SK-N-SH (cell line): ENCODE data around the gene TTC23L. TPM values are rescaled to one million over a fixed set of nuclear protein-coding genes. Genes with fewer than 3 reads are reported as not detected.

Experiments used
- CTCF ChIA-PET: fragments of 300-600, 350-600 bp; formaldehyde crosslinking; extraction: SDS; loops from one replicate; lab custom pipeline; 2021; lab: Yijun Ruan, JAX
- POLR2A ChIA-PET: fragments of 350-600 bp; sonication (Branson Sonifier 250); formaldehyde crosslinking; extraction: SDS; loops from one replicate; lab custom pipeline; 2020; ENCODE audit warnings: antibody characterized with exemption, inconsistent platforms; lab: Yijun Ruan, JAX
- DNase-seq: peaks from one replicate; pipeline ENCODE4 v3.0.0; 2012
- H2AFZ ChIP-seq: fragments of 200-600 bp; sonication (generic); 2 replicates; pipeline ENCODE4 v1.8.1; 2016; ENCODE audit warnings: antibody characterized with exemption, mild to moderate bottlenecking, low read depth
- H3F3A ChIP-seq: fragments of 200-600 bp; sonication (generic); replicated peaks from 2 replicates; pipeline ENCODE3; 2016; ENCODE audit warnings: antibody characterized with exemption, mild to moderate bottlenecking; ENCODE audit not compliant: insufficient read depth
- H3K27ac ChIP-seq, 2 experiments: fragments of 200-500 bp in 1 of 2; fragments of 200-600 bp in 1 of 2; sonication (Bioruptor generic) in 1 of 2; sonication (generic), shearing (Covaris generic) in 1 of 2; 2 replicates each; pipeline versions ENCODE4 v1.5.1 to v1.6.1; 2014 to 2016; ENCODE audit warnings: low read depth in 2 of 2, inconsistent platforms in 1 of 2, low read length in 1 of 2, mild to moderate bottlenecking in 1 of 2, mixed read lengths in 1 of 2
- H3K27me3 ChIP-seq: fragments of 200-600 bp; sonication (generic), shearing (Covaris generic); 2 replicates; pipeline ENCODE4 v1.6.1; 2016; ENCODE audit warnings: mixed run types; ENCODE audit not compliant: insufficient read depth
- H3K36me3 ChIP-seq, 2 experiments: fragments of 200-500 bp in 1 of 2; fragments of 200-600 bp in 1 of 2; sonication (Bioruptor generic) in 1 of 2; sonication (generic) in 1 of 2; replicated peaks in 1 of 2; 2 replicates each; pipeline versions ENCODE3 to v1.5.1; 2014 to 2016; ENCODE audit warnings: low read length in 1 of 2, mild to moderate bottlenecking in 1 of 2; ENCODE audit not compliant: insufficient read depth in 2 of 2, control insufficient read depth in 1 of 2
- H3K4me1 ChIP-seq, 2 experiments: fragments of 200-500 bp in 1 of 2; fragments of 200-600 bp in 1 of 2; sonication (Bioruptor generic) in 1 of 2; sonication (generic), shearing (Covaris generic) in 1 of 2; 2 replicates each; pipeline versions ENCODE4 v1.5.1 to v1.6.1; 2014 to 2016; ENCODE audit warnings: low read depth in 1 of 2, low read length in 1 of 2, mixed run types in 1 of 2; ENCODE audit not compliant: insufficient read depth in 2 of 2, control insufficient read depth in 1 of 2
- H3K4me2 ChIP-seq: fragments of 200-600 bp; sonication (generic), shearing (Covaris generic); 2 replicates; pipeline ENCODE4 v1.6.1; 2017; ENCODE audit warnings: mixed run types
- H3K4me3 ChIP-seq, 2 experiments: fragments of 200-500 bp in 1 of 2; fragments of 200-600 bp in 1 of 2; sonication (Bioruptor generic) in 1 of 2; sonication (generic), shearing (Covaris generic) in 1 of 2; 2 replicates each; pipeline versions ENCODE4 v1.5.1 to v1.8.1; 2014 to 2016; ENCODE audit warnings: low read depth in 2 of 2, inconsistent platforms in 1 of 2, low read length in 1 of 2, mild to moderate bottlenecking in 1 of 2, mixed read lengths in 1 of 2, moderate library complexity in 1 of 2
- H3K79me2 ChIP-seq: fragments of 200-600 bp; sonication (generic); 2 replicates; pipeline ENCODE4 v1.8.1; 2017; ENCODE audit warnings: mild to moderate bottlenecking; ENCODE audit not compliant: insufficient read depth
- H3K9ac ChIP-seq: fragments of 200-600 bp; sonication (generic); 2 replicates; pipeline ENCODE4 v1.6.1; 2017; ENCODE audit warnings: mixed run types
- H3K9me2 ChIP-seq: fragments of 200-600 bp; sonication (generic); 2 replicates; pipeline ENCODE4 v1.6.1; 2017; ENCODE audit warnings: mixed run types
- H3K9me3 ChIP-seq: fragments of 200-600 bp; sonication (generic); 2 replicates; pipeline ENCODE4 v1.6.1; 2017; ENCODE audit warnings: mixed run types, mild to moderate bottlenecking, moderate library complexity
- H4K20me1 ChIP-seq: fragments of 200-600 bp; sonication (generic); 2 replicates; pipeline ENCODE4 v1.6.1; 2017; ENCODE audit warnings: mild to moderate bottlenecking, mixed run types; ENCODE audit not compliant: insufficient read depth
- CHD2 ChIP-seq: fragments of 150-350 bp; IDR thresholded peaks from 2 replicates; pipeline ENCODE4 v1.6.1; 2018; ENCODE audit warnings: low read length; ENCODE audit not compliant: partially characterized antibody
- ELF1 ChIP-seq: IDR thresholded peaks from 2 replicates; pipeline ENCODE4 v1.4.0; 2012
- FOSL2 ChIP-seq: IDR thresholded peaks from 2 replicates; pipeline ENCODE4 v1.4.0; 2012; ENCODE audit warnings: low read depth, mild to moderate bottlenecking, moderate library complexity, borderline replicate concordance
- GABPA ChIP-seq: IDR thresholded peaks from 2 replicates; pipeline ENCODE4 v1.4.0; 2012; ENCODE audit warnings: low read depth, mild to moderate bottlenecking
- JUND ChIP-seq: IDR thresholded peaks from 2 replicates; pipeline ENCODE4 v1.4.0; 2012
- MAX ChIP-seq: IDR thresholded peaks from 2 replicates; pipeline ENCODE4 v1.4.0; 2012; ENCODE audit warnings: low read depth
- MXI1 ChIP-seq: IDR thresholded peaks from 2 replicates; pipeline ENCODE4 v1.6.1; 2012; ENCODE audit warnings: mild to moderate bottlenecking, low read depth, low read length, improper control_type of control experiment
- NRF1 ChIP-seq: IDR thresholded peaks from 2 replicates; pipeline ENCODE4 v1.6.1; 2012; ENCODE audit warnings: low read depth, mild to moderate bottlenecking, low read length
- REST ChIP-seq: IDR thresholded peaks from 2 replicates; pipeline ENCODE4 v1.6.1; 2012; ENCODE audit warnings: mild to moderate bottlenecking, low read depth, low read length, moderate library complexity
- SIN3A ChIP-seq: IDR thresholded peaks from 2 replicates; pipeline ENCODE4 v1.6.1; 2012; ENCODE audit warnings: low read depth, mild to moderate bottlenecking, low read length, moderate library complexity, borderline replicate concordance
- SMC3 ChIP-seq: IDR thresholded peaks from 2 replicates; pipeline ENCODE4 v1.6.1; 2012; ENCODE audit warnings: low read depth, low read length, improper control_type of control experiment
- TAF1 ChIP-seq: IDR thresholded peaks from 2 replicates; pipeline ENCODE4 v1.6.1; 2012; ENCODE audit warnings: low read depth, mild to moderate bottlenecking, low read length, moderate library complexity, borderline replicate concordance
- WGBS: methylation state at CpG from one replicate; pipeline ENCODE4 v1.1.6; 2017; ENCODE audit warnings: low lambda C conversion rate; 5-methylcytosine and 5-hydroxymethylcytosine counted together
- polyA plus RNA-seq, 3 experiments: library from polyadenylated mRNA; depleted of rRNA; stranded (reverse); fragments of >200 nt; gene quantifications; 2 replicates each; pipeline ENCODE4 v1.2.3, GENCODE V29; 2012
- TF ChIP-seq, protein P1 (sequence below): fragments of 200-600 bp; sonication (generic); IDR thresholded peaks from 2 replicates; pipeline ENCODE4 v1.6.1; 2017; ENCODE audit warnings: antibody characterized with exemption, mild to moderate bottlenecking, moderate library complexity
- TF ChIP-seq, protein P2 (sequence below): IDR thresholded peaks from 2 replicates; pipeline ENCODE4 v1.4.0; 2012; ENCODE audit warnings: low read depth, borderline replicate concordance

Gene TTC23L
- polyA plus RNA-seq, 1 of the 3 experiments (the other 2 are of a cell fraction) = 0.49 TPM

DNA sequence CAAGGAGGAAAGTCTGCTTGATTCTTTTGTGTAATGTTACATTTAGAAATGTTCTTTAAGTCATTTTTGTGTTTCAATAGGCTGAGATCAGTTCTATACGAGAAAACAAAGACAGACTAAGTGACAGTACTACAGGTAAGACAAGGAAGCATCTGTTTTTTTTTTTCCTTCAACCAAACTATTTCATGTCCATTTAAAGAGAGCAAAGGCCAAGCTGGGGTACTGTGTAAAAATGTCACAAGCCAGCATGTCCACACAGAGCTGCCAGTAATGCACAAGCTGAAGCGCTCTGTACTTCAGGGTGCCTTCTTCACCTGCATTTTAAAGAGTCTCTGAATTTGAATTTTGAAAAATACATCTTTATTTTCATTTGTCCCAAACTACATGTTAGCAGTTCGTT lies 20.2 kb upstream of the TTC23L start:
- Histone ChIP-seq H3K9ac (no peak overlapping the region), H3K27me3 (no peaks in the 10 kb centered on the region)
- POLR2A ChIA-PET = no interaction called here
- no peak for TF ChIP-seq MAX
- TF ChIP-seq, all 33 proteins: peak for 0
- Histone ChIP-seq H3K79me2 (peaks cover 3% of the 10 kb centered on the region; the same call in 1 of the 2 replicates), H3F3A (peaks cover 18% of the 10 kb centered on the region), H3K36me3 (peaks cover 37 to 85% of the 10 kb centered on the region in 2 experiments), H3K9me3 (no peaks in the 10 kb centered on the region), H4K20me1 (no peaks in the 10 kb centered on the region), H3K4me1 (no peaks in the 10 kb centered on the region), H3K4me2 (no peak overlapping the region), H2AFZ (no peak overlapping the region), H3K4me3 (no peak overlapping the region), H3K9me2 (no peaks in the 10 kb centered on the region), H3K27ac (no peak overlapping the region; a peak in 1 of 4 replicates)
- CTCF ChIA-PET = interaction anchor here (1.3 kb wide), 1 partner anchor 16 kb away, joined by 5 read pairs; no protein-coding TSS in a partner anchor
- WGBS = 83% methylated on average over 3 of the region's 3 CpGs
- no peak for DNase-seq

DNA sequence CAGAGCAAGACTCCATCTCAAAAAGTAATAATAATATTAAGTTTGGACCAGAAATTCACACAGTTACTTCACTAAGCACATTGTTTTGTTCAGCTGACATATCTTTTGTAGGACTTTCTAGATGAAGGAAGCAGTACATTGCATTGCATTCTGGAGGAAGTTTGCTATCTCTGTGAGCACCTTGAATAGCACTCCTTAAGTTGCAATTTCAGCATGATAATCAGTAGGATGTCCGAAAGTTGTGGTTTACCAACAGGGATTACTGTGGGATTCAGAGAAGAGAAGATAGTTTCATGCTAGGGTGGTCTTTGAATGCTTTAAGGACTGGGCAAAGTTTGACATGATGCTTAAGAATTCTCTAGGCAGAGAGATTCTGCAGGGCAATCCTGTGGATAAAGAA lies 18.4 kb upstream of the TTC23L start:
- Histone ChIP-seq H3K27ac (no peak overlapping the region), H3K9ac (no peak overlapping the region), H3K27me3 (no peaks in the 10 kb centered on the region), H3K4me2 (no peak overlapping the region), H3K36me3 (peaks cover 37 to 85% of the 10 kb centered on the region in 2 experiments), H3K9me2 (no peaks in the 10 kb centered on the region), H3K9me3 (no peaks in the 10 kb centered on the region), H2AFZ (no peak overlapping the region), H3K4me1 (no peaks in the 10 kb centered on the region), H3K4me3 (no peak overlapping the region), H3K79me2 (no peaks in the 10 kb centered on the region; the same call in 1 of the 2 replicates), H4K20me1 (no peaks in the 10 kb centered on the region), H3F3A (peaks cover 14% of the 10 kb centered on the region)
- TF ChIP-seq ELF1 = no peak
- TF ChIP-seq NRF1 = no peak
- no peak for TF ChIP-seq FOSL2
- TF ChIP-seq SMC3 = no peak
- TF ChIP-seq JUND = no peak
- no peak for TF ChIP-seq MXI1
- TF ChIP-seq TAF1 = no peak
- TF ChIP-seq CHD2 = no peak
- TF ChIP-seq GABPA = no peak
- TF ChIP-seq SIN3A = no peak
- TF ChIP-seq, protein P1, sequence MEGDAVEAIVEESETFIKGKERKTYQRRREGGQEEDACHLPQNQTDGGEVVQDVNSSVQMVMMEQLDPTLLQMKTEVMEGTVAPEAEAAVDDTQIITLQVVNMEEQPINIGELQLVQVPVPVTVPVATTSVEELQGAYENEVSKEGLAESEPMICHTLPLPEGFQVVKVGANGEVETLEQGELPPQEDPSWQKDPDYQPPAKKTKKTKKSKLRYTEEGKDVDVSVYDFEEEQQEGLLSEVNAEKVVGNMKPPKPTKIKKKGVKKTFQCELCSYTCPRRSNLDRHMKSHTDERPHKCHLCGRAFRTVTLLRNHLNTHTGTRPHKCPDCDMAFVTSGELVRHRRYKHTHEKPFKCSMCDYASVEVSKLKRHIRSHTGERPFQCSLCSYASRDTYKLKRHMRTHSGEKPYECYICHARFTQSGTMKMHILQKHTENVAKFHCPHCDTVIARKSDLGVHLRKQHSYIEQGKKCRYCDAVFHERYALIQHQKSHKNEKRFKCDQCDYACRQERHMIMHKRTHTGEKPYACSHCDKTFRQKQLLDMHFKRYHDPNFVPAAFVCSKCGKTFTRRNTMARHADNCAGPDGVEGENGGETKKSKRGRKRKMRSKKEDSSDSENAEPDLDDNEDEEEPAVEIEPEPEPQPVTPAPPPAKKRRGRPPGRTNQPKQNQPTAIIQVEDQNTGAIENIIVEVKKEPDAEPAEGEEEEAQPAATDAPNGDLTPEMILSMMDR = no peak
- TF ChIP-seq, protein P2, sequence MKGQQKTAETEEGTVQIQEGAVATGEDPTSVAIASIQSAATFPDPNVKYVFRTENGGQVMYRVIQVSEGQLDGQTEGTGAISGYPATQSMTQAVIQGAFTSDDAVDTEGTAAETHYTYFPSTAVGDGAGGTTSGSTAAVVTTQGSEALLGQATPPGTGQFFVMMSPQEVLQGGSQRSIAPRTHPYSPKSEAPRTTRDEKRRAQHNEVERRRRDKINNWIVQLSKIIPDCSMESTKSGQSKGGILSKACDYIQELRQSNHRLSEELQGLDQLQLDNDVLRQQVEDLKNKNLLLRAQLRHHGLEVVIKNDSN = no peak
- TF ChIP-seq REST = no peak
- ChIA-PET CTCF (interaction anchor here (0.6 kb wide), 1 partner anchor 76 kb away, joined by 3 read pairs; no protein-coding TSS in a partner anchor), POLR2A (no interaction called here)
- DNase-seq = no peak
- WGBS = 88% methylated on average over 1 of the region's 1 CpG
